ENCODE results near the gene ARMC6. TPM values are rescaled to one million over a fixed set of nuclear protein-coding genes. Genes with fewer than 3 reads are reported as not detected.

The ARMC6 gene
- total RNA-seq, 1 experiment from 2014 or later, result 66.5 TPM

- Mint-ChIP-seq H3K4me1 (peaks cover 0 to 5% of the 10 kb centered on the region in 2 experiments; a peak in 2 of 4 replicates), H3K4me3 (no peak overlapping the region), H3K36me3 (ENCODE audit: insufficient read depth in 1 of 3, low read depth in 3 of 3) (peaks cover 47 to 60% (median 58%) of the 10 kb centered on the region in 3 experiments), H3K27ac (no peak overlapping the region; a peak in 1 of 7 replicates), H3K27me3 (ENCODE audit: low read depth) (no peaks in the 10 kb centered on the region), H3K9me3 (peaks cover 14 to 15% of the 10 kb centered on the region in 2 experiments)
- Histone ChIP-seq H3K23ac (ENCODE audit: insufficient read length, low read depth, low read length) (no peak overlapping the region), H3K56ac (ENCODE audit: insufficient read length, low read depth, low read length) (no peak overlapping the region), H2BK15ac (ENCODE audit: low read depth, low read length) (no peak overlapping the region), H3T11ph (ENCODE audit: low read length) (no peak overlapping the region), H2BK5ac (ENCODE audit: insufficient read length, low read length) (no peak overlapping the region), H3K4ac (ENCODE audit: low read depth, low read length) (no peak overlapping the region), H2AK5ac (ENCODE audit: insufficient read length, low read length) (no peak overlapping the region), H4K5ac (ENCODE audit: insufficient read length, low read depth, low read length) (no peak overlapping the region), H2BK12ac (ENCODE audit: insufficient read length, low read depth, low read length) (no peak overlapping the region), H3K79me1 (ENCODE audit: insufficient read depth, low read depth, low read length, poor library complexity, severe bottlenecking) (peaks cover 9% of the 10 kb centered on the region), H3K14ac (ENCODE audit: insufficient read depth, low read length) (no peak overlapping the region), H4K91ac (ENCODE audit: insufficient read length, low read depth, low read length) (no peak overlapping the region), H3K4me1 (ENCODE audit: insufficient read depth, low read length) (no peaks in the 10 kb centered on the region), H3K9ac (ENCODE audit: extremely low read depth, insufficient read length, low read length) (no peak overlapping the region), H4K20me1 (ENCODE audit: control insufficient read depth, insufficient read depth, insufficient read length) (no peaks in the 10 kb centered on the region), H2BK120ac (ENCODE audit: low read depth, low read length, poor library complexity, severe bottlenecking) (no peak overlapping the region), H2BK20ac (ENCODE audit: low read depth, low read length, poor library complexity, severe bottlenecking) (no peak overlapping the region), H3K9me3 (ENCODE audit: control insufficient read depth, low read depth, low read length) (peaks cover 6% of the 10 kb centered on the region), H2AFZ (ENCODE audit: low read length) (no peak overlapping the region), H3K4me2 (ENCODE audit: insufficient read depth, insufficient read length, low read length) (no peak overlapping the region), H3K18ac (ENCODE audit: insufficient read length, low read depth, low read length) (no peak overlapping the region), H4K8ac (replicated peaks; ENCODE audit: insufficient read length, low read depth, low read length) (no peak overlapping the region), H3K27ac (ENCODE audit: insufficient read length, low read depth, low read length) (no peak overlapping the region), H3K23me2 (ENCODE audit: insufficient read length, low read depth, low read length, poor library complexity, severe bottlenecking) (no peaks in the 10 kb centered on the region), H3K27me3 (ENCODE audit: insufficient read depth, low read length) (no peaks in the 10 kb centered on the region), H3K79me2 (ENCODE audit: insufficient read depth, low read length) (peaks cover 24% of the 10 kb centered on the region; the same call in 1 of the 2 replicates)
- no peak for DNase-seq
- TF ChIP-seq CTCF (conservative IDR thresholded peaks at IDR 0.05), result no peak
- no CpG with 5 or more reads among the region's 4 CpGs for WGBS (ENCODE audit: extremely low coverage, insufficient read length, low lambda C conversion rate)
Measured at GRCh38 chr19:19039901-19040300, 6.5 kb downstream of the ARMC6 start.
